ENCODE measurements around the gene NEURL4.

NEURL4 gene

DNA sequence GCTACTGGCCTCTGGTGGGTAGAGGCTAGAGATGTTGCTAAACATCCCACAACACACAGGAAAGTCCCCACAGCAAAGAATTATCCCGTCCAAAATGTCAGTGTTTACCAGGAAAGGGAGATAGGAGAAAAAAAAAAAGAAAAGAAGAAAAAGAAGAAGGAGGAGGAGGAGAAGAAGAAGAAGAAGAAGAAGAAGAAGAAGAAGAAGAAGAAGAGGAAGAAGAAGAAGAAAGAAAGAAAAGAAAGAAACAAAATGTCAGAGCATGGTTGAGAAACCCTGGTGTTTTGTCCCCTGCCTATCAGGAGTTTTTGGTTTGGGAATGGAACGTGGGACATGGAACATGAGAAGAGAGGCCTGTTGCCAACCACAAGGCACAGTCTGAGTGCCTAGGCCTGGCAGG lies 28.2 kb upstream of the NEURL4 start:
- Histone ChIP-seq H3K4me2 (no peak overlapping the region), H3K4me1 (peaks cover 22 to 39% (median 34%) of the 10 kb centered on the region in 10 experiments), H3K27ac (no peak overlapping the region), H3K4me3 (no peak overlapping the region), H3K9ac (no peak overlapping the region), H3K36me3 (no peaks in the 10 kb centered on the region), H4K20me1 (peaks cover 0 to 30% (median 5%) of the 10 kb centered on the region in 11 experiments; a peak in 5 of 22 replicates), H3K27me3 (no peaks in the 10 kb centered on the region), H3K9me3 (replicated peaks in 1 of 11) (no peaks in the 10 kb centered on the region)
- TF ChIP-seq Cebpa-rat (IDR thresholded peaks at IDR 0.05): no peak

- Histone ChIP-seq H3K4me1 (peaks cover 25 to 41% (median 35%) of the 10 kb centered on the region in 10 experiments), H3K9me3 (replicated peaks in 1 of 11) (no peaks in the 10 kb centered on the region), H3K27ac (no peak overlapping the region), H3K27me3 (no peaks in the 10 kb centered on the region), H3K9ac (no peak overlapping the region), H3K4me2 (no peak overlapping the region), H3K36me3 (no peaks in the 10 kb centered on the region), H4K20me1 (peaks cover 0 to 30% (median 5%) of the 10 kb centered on the region in 11 experiments; a peak in 5 of 22 replicates), H3K4me3 (no peak overlapping the region)
- TF ChIP-seq Cebpa-rat (IDR thresholded peaks at IDR 0.05): no peak
These were observed 27.6 kb upstream of the NEURL4 start for GRCh38 chr17:7356756-7357155.

GRCh38 chr17:7356072-7356549 lies 27.0 kb upstream of the NEURL4 start:
- Histone ChIP-seq H3K4me3 (no peak overlapping the region), H3K27ac (no peak overlapping the region), H3K4me2 (peak overlapping the region in 8 of 11 experiments; percentile 2 to 98 (median 30); a peak in 10 of 22 replicates), H3K27me3 (no peaks in the 10 kb centered on the region), H3K36me3 (no peaks in the 10 kb centered on the region), H3K9me3 (replicated peaks in 1 of 11) (no peaks in the 10 kb centered on the region), H4K20me1 (peaks cover 0 to 32% (median 5%) of the 10 kb centered on the region in 11 experiments; a peak in 5 of 22 replicates), H3K9ac (no peak overlapping the region), H3K4me1 (peaks cover 27 to 45% (median 38%) of the 10 kb centered on the region in 10 experiments)
- TF ChIP-seq Cebpa-rat (IDR thresholded peaks at IDR 0.05): no peak

DNA sequence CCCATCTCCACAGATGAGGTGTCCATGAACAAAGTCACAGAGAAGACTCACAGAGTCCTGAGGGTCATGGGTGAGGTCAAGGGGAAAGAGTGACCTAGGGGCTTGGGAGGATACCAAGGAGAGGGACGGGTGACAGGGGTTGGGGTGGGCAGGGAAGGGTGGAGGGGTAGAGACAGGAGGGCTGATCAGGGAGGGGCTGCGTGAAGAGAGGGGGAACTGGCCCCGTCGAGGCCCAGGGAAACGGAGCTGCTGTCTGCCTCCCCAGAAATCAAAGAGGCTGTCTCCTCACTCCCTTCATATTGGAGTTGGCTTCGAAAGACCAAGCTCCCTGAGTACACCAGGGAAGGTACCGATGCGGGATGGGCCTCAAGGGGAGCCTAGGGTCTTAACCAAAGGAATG lies 26.4 kb upstream of the NEURL4 start:
- Histone ChIP-seq H3K36me3 (no peaks in the 10 kb centered on the region), H3K4me2 (peak overlapping the region in 8 of 11 experiments; percentile 2 to 98 (median 34); a peak in 12 of 22 replicates), H3K27ac (no peak overlapping the region), H3K4me3 (no peak overlapping the region), H3K9ac (0 out of 22 replicates have a peak overlapping the region, but pooled peaks of 1 of the 11 experiments have one; percentile 44), H3K9me3 (replicated peaks in 1 of 11) (no peaks in the 10 kb centered on the region), H3K4me1 (peaks cover 33 to 51% (median 43%) of the 10 kb centered on the region in 10 experiments), H4K20me1 (peaks cover 0 to 36% (median 5%) of the 10 kb centered on the region in 11 experiments; a peak in 5 of 22 replicates), H3K27me3 (no peaks in the 10 kb centered on the region)
- TF ChIP-seq Cebpa-rat (IDR thresholded peaks at IDR 0.05): no peak

DNA sequence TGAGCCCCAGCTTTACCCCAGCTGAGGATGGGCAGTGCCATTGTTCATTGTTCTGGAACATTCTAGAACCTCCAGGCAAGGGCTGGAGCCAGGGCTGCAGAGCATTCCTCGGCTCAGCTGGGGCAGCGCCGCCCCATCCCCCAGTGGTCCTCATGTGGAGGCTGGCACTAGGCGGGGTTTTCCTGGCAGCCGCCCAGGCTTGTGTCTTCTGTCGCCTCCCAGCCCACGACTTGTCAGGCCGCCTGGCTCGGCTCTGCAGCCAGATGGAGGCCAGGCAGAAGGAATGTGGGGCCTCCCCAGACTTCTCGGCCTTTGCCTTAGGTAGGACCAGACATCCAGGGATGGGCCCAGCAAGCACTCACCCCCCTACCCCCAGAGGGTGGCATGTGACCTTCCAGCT lies 25.9 kb upstream of the NEURL4 start, which contains the start of gene TMEM95:
TSS of gene TMEM95 (plus strand) at position 104 of the 400 bp plus-strand sequence. CDS start at position 153, 49 bp downstream.
- Histone ChIP-seq H3K9ac (peak within 1 kb of the TSS in 6 of 11 experiments; percentile 11 to 84 (median 62); a peak in 4 of 22 replicates), H3K27me3 (no peaks in the 10 kb centered on the region), H4K20me1 (peaks cover 0 to 36% (median 5%) of the 10 kb centered on the region in 11 experiments; a peak in 5 of 22 replicates), H3K4me1 (peaks cover 33 to 55% (median 46%) of the 10 kb centered on the region in 10 experiments), H3K36me3 (no peaks in the 10 kb centered on the region), H3K4me2 (peak within 1 kb of the TSS; percentile 6 to 100 (median 97); a peak in 18 of 22 replicates), H3K4me3 (no peak within 1 kb of the TSS; a peak in 1 of 20 replicates), H3K9me3 (replicated peaks in 1 of 11) (no peaks in the 10 kb centered on the region), H3K27ac (no peak within 1 kb of the TSS)
- TF ChIP-seq Cebpa-rat (IDR thresholded peaks at IDR 0.05): no peak

DNA sequence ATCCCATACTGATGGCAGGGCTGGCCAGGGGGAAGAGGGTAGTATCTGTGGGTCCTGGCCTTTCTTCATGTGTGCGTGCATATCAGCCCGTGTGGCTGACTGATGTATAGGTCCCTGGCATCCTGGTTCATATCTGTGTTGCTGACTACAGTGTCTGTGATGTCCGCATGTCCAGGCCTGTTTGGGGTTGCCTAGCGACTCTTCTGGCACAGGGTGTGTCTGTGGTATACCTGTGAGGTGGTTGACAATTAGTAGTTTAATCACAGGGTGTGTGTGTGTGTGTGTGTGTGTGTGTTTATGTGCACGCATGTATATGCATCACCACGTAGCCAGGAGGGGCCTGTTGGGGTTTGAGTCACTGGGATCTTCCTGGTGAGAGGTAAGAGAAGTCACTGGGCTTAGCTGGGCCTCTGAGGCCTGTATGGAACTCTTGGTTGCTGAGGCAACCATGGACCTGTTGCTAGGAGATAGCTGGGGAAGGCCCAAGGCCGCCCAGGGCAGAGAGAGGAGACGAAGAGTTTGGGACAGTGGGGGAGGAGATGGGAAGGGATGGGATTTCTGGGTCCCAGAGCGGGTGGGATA lies 25.2 kb upstream of the NEURL4 start:
- Histone ChIP-seq H4K20me1 (peaks cover 0 to 41% (median 7%) of the 10 kb centered on the region in 11 experiments; a peak in 7 of 22 replicates), H3K36me3 (no peaks in the 10 kb centered on the region), H3K27ac (no peak overlapping the region), H3K4me3 (no peak overlapping the region), H3K9me3 (replicated peaks in 1 of 11) (no peaks in the 10 kb centered on the region), H3K4me2 (peak overlapping the region in 10 of 11 experiments; percentile 6 to 99 (median 96); a peak in 15 of 22 replicates), H3K9ac (peak overlapping the region in 2 of 11 experiments; percentile 81 to 82; a peak in 2 of 22 replicates), H3K27me3 (no peaks in the 10 kb centered on the region), H3K4me1 (peaks cover 39 to 62% (median 53%) of the 10 kb centered on the region in 10 experiments)
- TF ChIP-seq Cebpa-rat (IDR thresholded peaks at IDR 0.05): no peak

- peaks cover 0 to 9% (median 7%) of the 10 kb centered on the region in 11 experiments; a peak in 12 of 22 replicates for H3K36me3 ChIP-seq
- no peak for TF ChIP-seq Cebpa-rat (IDR thresholded peaks at IDR 0.05)
- peak overlapping the region; percentile 66 to 87 (median 79); a peak in 19 of 20 replicates for H3K4me3 ChIP-seq
- H3K4me2 ChIP-seq: peak overlapping the region; percentile 92 to 100 (median 99)
- no peaks in the 10 kb centered on the region for H3K27me3 ChIP-seq
- peak overlapping the region; percentile 71 to 85 (median 82); a peak in 19 of 22 replicates for H3K9ac ChIP-seq
- H3K27ac ChIP-seq: peak overlapping the region in 1 of 11 experiments; percentile 71; a peak in 1 of 22 replicates
- no peaks in the 10 kb centered on the region for H3K9me3 ChIP-seq (replicated peaks in 1 of 11)
- H3K4me1 ChIP-seq: peaks cover 39 to 67% (median 54%) of the 10 kb centered on the region in 10 experiments
- H4K20me1 ChIP-seq: peaks cover 0 to 54% (median 7%) of the 10 kb centered on the region in 11 experiments; a peak in 8 of 22 replicates
These were observed 23.9 kb upstream of the NEURL4 start for GRCh38 chr17:7352910-7353635.

DNA sequence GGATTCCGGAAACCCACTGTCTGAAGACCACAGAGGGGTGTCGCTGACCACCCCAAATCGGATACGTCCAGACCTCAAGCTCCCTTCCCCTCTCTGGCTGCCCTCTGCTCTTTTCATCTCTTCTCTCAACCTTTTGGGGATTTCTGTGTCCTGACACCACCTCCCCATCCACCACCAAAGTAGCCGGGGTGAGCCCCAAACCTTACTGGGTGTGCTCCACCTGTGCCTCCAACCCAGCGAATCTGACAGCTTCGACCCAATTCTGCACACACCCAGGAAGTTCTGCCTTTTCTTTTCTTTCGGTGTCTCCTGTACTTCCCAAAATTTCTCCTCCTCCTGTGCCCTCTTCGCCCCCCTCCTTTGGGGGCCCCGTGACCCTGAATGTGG lies 23.4 kb upstream of the NEURL4 start:
- peaks cover 39 to 67% (median 54%) of the 10 kb centered on the region in 10 experiments for H3K4me1 ChIP-seq
- H3K4me2 ChIP-seq: peak overlapping the region; percentile 92 to 100 (median 99)
- no peak for TF ChIP-seq Cebpa-rat (IDR thresholded peaks at IDR 0.05)
- H3K4me3 ChIP-seq: peak overlapping the region; percentile 66 to 87 (median 79)
- peaks cover 0 to 59% (median 7%) of the 10 kb centered on the region in 11 experiments; a peak in 8 of 22 replicates for H4K20me1 ChIP-seq
- H3K9me3 ChIP-seq (replicated peaks in 1 of 11): no peaks in the 10 kb centered on the region
- peaks cover 0 to 15% (median 11%) of the 10 kb centered on the region in 11 experiments; a peak in 13 of 22 replicates for H3K36me3 ChIP-seq
- no peaks in the 10 kb centered on the region for H3K27me3 ChIP-seq
- peak overlapping the region; percentile 34 to 79 (median 74); a peak in 21 of 22 replicates for H3K27ac ChIP-seq
- H3K9ac ChIP-seq: peak overlapping the region; percentile 71 to 85 (median 82)

Measured in BLaER1 treated with 17β-estradiol and CSF1 and Interleukin-3, amounts not matched to agents 10 nM and 100 nM (cell line).